Nucleus accumbens (tissue), 56 donors: ENCODE data around the gene MYO18A.
"Not testable (repeated sequence)": the region's sequence is repeated elsewhere in the genome, so short reads cannot be mapped to it uniquely, and the experiment has no call there.

Experiments used
- DNase-seq, 56 donors: peaks; one replicate each; lab custom pipeline; 2025; lab: John Stamatoyannopoulos, UW

Gene MYO18A

GRCh38 chr17:29195465-29196081 is 15.4 kb upstream of the MYO18A start:
- DNase-seq, result no peak

GRCh38 chr17:29194669-29195068 is 14.5 kb upstream of the MYO18A start:
- DNase-seq, result no peak

- DNase-seq, result no peak
Observed at GRCh38 chr17:29193146-29193545, 12.9 kb upstream of the MYO18A start.

GRCh38 chr17:29190592-29191207 is 10.5 kb upstream of the MYO18A start:
- DNase-seq, result no peak

GRCh38 chr17:29190039-29190438 is 9.8 kb upstream of the MYO18A start:
- DNase-seq, result no peak

- no peak for DNase-seq
Observed at GRCh38 chr17:29189355-29189754, 9.2 kb upstream of the MYO18A start.

GRCh38 chr17:29181226-29181625 is 1.0 kb upstream of the MYO18A start:
- DNase-seq, result no peak

GRCh38 chr17:29180788-29181160 is 576 bp upstream of the MYO18A start:
- DNase-seq, result no peak

- DNase-seq, result peak in 28 of 56 donors; percentile 21 to 72 (median 48)
Observed at GRCh38 chr17:29179232-29180033, 765 bp downstream of the MYO18A start.

- DNase-seq, result peak in 11 of 56 donors; percentile 12 to 56 (median 33)
Observed at GRCh38 chr17:29178750-29179231, 1.4 kb downstream of the MYO18A start.

- no peak for DNase-seq
Observed at GRCh38 chr17:29177871-29178749, 2.1 kb downstream of the MYO18A start.

- DNase-seq, result no peak
Observed at GRCh38 chr17:29177541-29177870, 2.7 kb downstream of the MYO18A start.

GRCh38 chr17:29176558-29177351 is 3.4 kb downstream of the MYO18A start:
- DNase-seq, result peak in 13 of 56 donors; percentile 14 to 62 (median 37)

GRCh38 chr17:29175349-29175748 is 4.8 kb downstream of the MYO18A start:
- no peak for DNase-seq

GRCh38 chr17:29172589-29172988 is 7.6 kb downstream of the MYO18A start:
- no peak for DNase-seq

- DNase-seq, result no peak
Observed at GRCh38 chr17:29170682-29171081, 9.5 kb downstream of the MYO18A start.

GRCh38 chr17:29169806-29170591 is 10.2 kb downstream of the MYO18A start:
- no peak for DNase-seq

GRCh38 chr17:29168759-29169126 is 11.5 kb downstream of the MYO18A start:
- DNase-seq, result not testable (repeated sequence)
